ENCODE measurements around the gene METTL26. TPM values are rescaled to one million over a fixed set of nuclear protein-coding genes. Genes with fewer than 3 reads are reported as not detected.

The METTL26 gene
- total RNA-seq, 1 experiment from 2014 or later, result 438 TPM

DNA sequence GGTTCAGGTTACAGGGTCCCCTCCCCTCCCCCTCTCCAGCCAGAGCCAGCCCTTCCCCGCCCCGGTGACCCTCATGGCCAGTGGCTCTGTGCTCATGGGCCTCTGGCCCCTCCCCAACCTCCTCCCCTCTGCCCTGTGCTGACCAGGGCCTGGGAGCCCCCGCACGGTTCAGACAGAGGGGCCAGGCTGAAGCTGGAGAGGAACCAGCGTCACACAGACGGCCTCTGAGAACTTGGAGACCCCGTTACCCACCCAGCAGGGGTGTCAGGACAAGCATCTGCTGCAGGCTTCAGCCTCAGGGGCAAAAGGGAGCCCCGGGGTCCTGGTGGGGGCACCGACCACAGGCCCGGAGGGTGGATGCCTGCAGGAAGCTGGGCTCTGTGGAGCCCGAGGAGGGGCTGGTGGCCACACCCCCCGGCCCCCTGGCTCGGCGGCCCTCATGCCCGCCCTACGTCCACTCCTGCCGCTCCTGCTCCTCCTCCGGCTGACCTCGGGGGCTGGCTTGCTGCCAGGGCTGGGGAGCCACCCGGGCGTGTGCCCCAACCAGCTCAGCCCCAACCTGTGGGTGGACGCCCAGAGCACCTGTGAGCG is 5.2 kb downstream of the METTL26 start, which contains the start of gene WFIKKN1:
Gene WFIKKN1, plus strand, starts transcription at position 171 of the 591 bp plus-strand sequence. Its CDS starts 269 bp downstream, at position 440.
- DNase-seq (ENCODE audit: low read depth), result no peak
- in situ Hi-C loops (cut with HindIII; ENCODE audit: low pct_unique_long_range_greater_than_20kb, low sequenced_read_pairs), result no loop called here

DNA sequence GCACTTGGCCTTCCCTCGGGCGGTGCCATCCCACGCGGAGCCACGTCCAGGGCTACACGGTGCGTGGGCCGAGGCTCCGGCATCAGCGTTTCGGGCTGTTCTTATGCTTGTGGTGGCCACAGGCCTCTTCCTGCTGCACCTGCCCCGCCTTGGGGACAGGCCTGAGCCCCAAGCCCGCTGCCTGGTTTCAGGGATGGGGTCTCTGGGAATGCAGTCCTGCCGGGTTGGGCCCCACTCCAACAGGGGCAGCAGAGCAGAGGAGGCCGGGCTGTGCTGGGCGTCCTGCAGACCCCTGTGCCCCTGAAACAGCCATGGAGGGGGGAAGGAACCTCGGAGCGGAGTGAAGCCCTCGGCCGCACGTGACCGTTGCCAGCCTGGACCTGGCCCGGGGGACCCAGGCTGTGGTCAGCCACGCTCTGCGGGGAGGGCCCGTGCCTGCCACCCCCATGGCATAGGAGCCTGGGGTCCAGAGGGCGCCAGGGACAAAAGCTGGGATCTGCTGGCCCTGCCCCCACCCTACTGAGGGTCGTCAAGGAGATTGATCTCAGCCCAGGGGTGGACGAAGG is 5.8 kb downstream of the METTL26 start:
- no peak for DNase-seq (ENCODE audit: low read depth)
- in situ Hi-C loops (cut with HindIII; ENCODE audit: low pct_unique_long_range_greater_than_20kb, low sequenced_read_pairs), result no loop called here

DNA sequence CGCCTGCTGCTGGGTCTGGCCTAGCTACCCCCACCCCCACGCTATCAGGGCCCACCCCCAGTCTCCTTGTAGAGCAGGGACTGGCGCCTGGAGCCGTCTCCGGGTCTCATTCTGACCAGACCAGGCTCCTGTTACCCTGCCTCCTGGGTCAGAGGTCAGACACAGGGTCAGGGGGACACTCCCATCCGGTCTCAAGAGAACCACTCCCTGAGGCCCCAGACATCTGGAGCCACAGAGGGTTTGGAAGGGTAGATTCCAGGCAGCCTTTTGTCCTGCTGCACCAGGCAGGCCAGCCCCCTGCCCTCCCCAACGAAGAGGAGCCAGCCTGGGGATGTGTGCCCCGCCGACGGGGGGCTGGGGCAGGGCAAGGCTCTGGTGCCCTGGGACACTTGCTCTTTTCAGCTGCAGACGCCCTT is 6.3 kb downstream of the METTL26 start:
- in situ Hi-C loops (cut with HindIII; ENCODE audit: low pct_unique_long_range_greater_than_20kb, low sequenced_read_pairs), result no loop called here
- no peak for DNase-seq (ENCODE audit: low read depth)

DNA sequence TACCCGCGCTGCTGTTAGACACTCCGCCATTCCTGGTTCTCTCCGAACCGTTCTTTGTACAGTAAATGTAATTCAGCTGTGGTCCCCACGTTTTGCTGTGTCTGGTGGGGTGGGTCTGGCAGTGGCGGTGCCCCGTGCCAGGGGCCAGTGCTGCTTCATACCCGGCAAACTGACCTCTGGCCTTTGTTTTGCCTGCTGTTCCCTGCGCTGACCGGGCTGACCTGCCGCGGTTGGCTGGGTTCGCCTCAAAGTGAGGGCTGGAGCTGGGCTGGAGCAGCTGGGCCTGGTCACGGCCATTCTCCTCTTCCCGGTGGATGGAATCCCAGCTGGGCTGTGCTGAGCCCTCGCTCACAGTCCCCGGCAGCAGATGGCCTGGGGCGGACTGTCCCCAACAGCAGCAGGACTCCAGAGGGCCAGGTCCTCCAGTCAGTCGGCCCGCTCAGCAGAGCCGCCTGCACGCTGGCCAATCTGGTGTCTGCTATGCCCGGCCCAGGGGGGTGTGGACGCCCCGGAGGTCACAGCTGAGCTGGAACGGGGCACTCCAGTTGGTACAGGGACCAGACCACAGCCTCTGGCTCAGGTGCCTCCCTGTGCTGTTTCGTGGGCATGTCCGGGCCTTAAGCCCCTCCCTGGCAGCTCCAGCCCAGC is 6.8 kb downstream of the METTL26 start:
- in situ Hi-C loops (cut with HindIII; ENCODE audit: low pct_unique_long_range_greater_than_20kb, low sequenced_read_pairs), result no loop called here

DNA sequence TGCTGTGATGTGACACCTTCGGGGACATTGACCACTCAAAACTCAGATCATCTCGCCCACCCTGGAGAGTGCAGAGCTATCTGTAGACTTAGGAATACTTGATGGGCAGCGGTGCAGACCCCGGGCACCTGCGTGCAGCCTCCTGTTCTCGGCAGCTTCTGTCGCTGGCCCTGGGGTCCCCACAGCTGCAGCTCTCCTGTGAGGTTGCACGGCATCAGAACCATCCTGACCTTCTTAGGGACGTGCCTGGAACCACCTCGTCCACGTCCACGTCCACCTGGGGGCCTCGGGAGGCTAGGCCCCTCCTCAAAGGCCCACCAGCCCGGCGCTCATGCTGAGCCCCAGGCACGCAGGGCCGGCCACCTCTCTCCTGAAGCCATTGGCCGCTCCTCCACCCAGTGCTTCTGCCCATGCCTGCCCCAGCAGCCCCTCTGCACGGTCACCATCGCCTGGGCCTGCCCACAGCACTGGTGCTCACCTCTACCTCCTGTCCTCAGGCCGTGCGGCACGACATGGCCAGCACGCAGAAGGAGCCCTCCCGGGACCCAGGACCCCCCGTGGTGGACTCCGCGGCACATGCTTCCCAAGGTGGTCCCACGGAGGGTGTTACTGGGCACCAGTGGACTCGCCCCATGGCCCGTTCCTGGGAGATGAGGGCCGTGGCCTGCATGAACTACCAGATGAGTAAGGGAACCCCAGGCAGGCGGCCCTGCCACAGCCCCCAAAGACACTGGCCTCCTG is 7.6 kb downstream of the METTL26 start:
- in situ Hi-C loops (cut with HindIII; ENCODE audit: low pct_unique_long_range_greater_than_20kb, low sequenced_read_pairs), result no loop called here
- no peak for DNase-seq (ENCODE audit: low read depth)

More for the DNA sequence above, 6.8 kb downstream of the METTL26 start:
- DNase-seq (ENCODE audit: low read depth), result no peak

DNA sequence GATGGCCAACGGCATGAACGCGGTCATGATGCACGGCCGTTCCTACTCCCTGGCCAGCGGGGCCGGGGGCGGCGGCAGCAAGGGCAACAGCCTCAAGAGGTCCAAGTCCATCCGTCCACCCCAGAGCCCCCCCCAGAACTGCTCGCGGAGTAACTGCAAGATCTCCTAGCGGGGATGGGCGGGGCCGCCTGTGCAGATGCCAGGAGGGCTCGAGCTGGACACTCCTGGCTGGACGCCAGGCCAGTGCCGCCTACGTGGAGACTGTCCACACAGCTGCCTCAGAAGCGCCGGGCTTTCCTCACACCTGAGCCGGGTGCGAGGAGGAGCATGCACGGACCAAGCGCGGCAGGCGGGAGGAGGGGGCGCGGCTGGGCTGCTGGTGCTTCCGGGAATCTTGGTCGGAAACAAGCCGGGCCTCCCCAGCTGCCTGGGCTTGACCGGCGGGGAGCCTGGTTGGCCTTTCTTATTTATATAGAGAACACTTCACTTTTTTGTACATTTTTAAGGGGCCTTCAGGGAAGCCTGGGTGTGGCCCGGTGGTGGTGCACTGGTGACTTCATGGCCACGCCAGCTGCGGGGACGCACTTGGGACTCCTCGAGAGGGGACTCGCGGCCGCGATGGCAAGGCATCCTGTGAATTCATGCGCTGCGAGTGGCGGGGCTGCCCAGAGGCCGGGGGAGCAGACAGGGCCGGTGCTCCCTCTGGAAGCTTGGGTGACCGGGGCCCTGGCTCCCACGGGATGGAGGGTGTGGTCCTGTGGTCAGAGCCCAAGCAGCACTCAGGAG is 8.5 kb downstream of the METTL26 start:
- peak; percentile 98 for DNase-seq (ENCODE audit: low read depth)
- in situ Hi-C loops (cut with HindIII; ENCODE audit: low pct_unique_long_range_greater_than_20kb, low sequenced_read_pairs), result no loop called here

DNA sequence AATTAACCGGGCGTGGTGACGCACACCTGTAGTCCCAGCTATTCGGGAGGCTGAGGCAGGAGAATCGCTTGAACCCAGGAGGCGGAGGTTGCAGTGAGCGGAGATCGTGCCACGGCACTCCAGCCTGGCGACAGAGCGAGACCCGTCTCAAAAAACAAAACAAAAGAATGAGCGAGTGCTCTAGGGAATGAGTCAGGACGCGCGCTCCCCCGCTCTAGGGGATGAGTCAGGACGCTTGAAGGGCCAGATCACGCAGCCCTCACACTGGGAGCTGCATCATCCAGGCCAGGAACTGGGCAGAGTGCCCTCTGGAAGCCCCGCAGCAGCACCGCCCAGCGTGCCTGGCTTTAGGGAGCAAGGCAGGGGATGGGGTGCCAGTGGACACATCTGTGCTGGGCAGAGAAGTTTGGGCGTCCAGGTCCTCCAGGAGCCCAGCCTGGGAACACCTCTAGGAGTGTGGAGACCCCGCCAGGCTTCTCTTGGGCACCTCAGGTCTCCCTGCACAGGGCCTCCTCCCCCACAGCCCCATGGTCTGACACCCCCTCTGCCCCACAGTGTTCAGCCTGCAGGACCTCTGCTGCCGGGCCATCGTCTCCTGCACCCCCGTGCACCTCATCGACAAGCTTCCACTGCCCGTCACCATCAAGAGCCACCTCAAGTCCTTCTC is 9.2 kb downstream of the METTL26 start:
- peak; percentile 97 for DNase-seq (ENCODE audit: low read depth)
- in situ Hi-C loops (cut with HindIII; ENCODE audit: low pct_unique_long_range_greater_than_20kb, low sequenced_read_pairs), result no loop called here

DNA sequence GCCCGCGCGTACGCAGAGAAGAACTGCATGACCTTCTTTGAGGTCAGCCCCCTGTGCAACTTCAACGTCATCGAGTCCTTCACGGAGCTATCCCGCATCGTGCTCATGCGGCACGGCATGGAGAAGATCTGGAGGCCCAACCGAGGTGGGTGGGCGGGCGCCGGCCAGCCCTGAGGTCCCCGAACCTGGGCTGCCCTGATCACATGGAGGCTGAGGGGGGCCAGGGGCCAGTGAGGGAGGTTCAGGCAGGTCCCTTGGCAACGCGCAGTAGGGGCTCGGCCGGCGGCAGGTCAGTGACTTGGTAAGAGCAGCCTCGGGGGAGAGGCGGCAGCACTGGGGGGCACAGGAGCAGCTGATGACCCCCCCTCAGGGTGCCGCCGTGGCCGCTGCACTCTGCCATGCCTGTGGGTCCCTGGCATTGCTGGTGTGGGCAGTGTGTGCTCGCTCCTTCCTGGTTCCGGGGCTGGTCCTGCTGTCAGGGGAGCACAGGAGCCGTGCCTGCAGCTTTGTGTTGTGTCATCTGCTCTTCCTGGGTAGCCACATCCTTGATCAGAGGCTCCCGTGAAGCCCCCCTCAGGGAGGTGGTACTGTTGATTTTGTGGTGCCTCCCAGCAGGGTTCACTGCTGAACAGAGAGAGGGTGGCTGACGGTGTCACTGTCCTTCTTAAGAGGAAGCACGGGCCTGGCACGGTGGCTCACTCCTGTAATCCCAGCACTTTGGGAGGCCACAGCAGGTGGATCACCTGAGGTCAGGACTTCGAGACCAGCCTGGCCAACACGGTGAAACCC is 9.9 kb downstream of the METTL26 start:
- in situ Hi-C loops (cut with HindIII; ENCODE audit: low pct_unique_long_range_greater_than_20kb, low sequenced_read_pairs), result no loop called here
- DNase-seq (ENCODE audit: low read depth), result no peak

DNA sequence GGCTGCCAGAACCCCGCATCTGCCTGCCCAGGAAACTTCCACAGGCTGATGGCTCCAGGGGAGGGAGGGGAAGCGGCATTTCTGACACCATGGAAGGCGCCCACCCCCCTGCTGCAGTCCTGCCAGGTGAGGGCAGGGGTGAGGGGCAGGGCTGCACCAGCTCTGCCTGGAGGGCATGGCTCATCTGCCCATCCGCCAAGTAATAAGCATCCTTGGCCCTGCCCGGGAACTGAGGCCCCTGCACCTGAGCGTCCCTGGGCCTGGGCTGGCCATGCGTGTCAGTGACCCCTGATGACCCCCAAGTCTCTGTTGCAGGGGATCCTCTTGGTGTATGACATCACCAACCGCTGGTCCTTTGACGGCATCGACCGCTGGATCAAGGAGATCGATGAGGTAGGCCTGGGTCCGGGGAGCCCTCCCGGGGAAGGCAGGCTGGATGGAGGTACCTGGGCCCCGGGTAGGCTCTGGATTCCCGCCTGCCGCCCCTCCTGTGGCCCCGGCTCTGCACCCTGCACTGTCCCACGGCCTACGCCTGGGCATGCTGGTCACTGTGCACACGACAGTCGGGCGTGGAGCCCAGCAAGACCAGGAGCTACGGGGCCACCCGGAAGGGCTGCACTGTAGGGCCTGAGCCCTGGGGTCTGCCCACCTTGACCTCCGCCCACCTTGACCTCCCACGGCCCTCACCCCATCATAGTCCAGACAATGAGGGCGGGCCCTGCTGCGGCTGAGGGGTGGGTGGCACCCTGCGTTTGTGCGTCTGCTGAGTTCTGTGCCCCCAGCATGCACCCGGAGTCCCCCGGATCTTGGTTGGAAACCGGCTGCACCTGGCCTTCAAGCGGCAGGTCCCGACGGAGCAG is 10.8 kb downstream of the METTL26 start:
- in situ Hi-C loops (cut with HindIII; ENCODE audit: low pct_unique_long_range_greater_than_20kb, low sequenced_read_pairs), result no loop called here
- no peak for DNase-seq (ENCODE audit: low read depth)

DNA sequence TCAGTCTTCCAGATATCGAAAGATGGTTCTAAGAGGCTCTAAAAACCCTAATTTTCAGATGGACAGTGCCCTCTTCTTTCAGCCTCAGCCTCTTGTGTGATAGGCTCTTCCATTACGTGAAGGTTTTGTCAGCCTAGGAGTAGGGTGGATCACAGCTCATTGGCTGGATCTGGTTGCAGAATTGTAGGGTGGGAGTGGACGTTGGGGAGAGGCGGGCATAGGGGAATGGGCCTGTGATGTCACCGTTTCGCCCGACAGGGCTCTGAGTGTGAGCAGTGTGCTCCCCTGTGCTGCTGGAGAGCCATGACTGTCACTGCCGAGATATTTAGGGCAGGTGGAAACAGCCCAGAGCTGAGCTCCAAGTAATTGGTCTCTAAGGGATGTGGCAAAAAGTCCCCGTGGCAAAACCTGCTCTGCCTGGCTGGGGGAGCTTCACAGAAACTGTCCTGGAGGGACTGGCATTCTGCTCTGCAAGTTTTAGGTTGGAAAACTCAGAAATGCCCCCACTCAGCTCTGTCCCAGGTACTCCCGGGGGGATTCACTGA is 11.5 kb downstream of the METTL26 start:
- in situ Hi-C loops (cut with HindIII; ENCODE audit: low pct_unique_long_range_greater_than_20kb, low sequenced_read_pairs), result no loop called here

DNA sequence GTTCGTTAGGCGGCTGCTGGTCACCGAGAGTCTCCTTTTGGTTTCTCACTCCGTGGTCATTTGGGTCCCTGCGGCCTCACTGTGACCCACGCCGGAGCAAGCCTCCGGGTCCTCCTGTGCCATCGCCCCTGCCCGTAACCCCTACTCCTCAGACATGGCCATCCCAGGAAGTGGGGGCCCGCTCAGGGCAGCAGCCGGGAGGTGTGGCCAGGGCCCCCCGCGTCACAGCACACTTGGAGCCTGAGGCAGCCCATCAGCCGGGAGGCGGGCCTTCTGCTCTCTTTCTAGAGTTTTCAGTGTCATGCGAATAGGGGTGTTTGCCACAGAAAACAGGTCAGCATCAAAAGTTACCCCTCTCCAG is 13.2 kb downstream of the METTL26 start:
- in situ Hi-C loops (cut with HindIII; ENCODE audit: low pct_unique_long_range_greater_than_20kb, low sequenced_read_pairs), result no loop called here

More for the DNA sequence above, 11.5 kb downstream of the METTL26 start:
- no peak for DNase-seq (ENCODE audit: low read depth)

DNA sequence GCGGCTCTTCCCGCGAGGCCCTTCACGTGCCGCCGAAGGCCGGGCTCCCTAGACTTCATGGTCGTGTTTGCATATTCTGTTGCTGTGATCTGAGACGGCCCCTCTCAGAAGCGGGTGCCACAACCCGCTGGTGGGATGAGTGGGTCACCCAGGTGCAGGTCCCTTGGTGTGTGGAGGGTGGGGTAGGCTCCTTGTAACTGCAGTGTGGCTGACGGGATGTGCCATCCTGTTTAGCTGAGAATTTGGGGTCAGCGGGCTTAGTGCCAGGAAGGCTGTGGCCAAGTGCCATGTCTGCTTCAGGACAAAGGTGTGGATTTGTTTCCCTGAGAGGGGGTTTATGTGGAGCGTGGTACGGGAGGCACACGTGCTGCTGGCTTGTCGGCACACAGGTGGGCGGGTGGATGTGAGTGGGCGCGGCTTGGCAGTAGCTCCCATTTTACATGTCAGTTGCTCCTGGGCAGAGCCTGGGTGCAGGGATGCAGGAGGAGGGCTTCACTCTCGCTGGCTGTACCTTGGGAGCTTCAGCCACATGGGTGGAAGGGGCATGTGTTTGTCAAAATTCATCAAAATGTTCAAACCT is 14.5 kb downstream of the METTL26 start:
- DNase-seq (ENCODE audit: low read depth), result no peak
- in situ Hi-C loops (cut with HindIII; ENCODE audit: low pct_unique_long_range_greater_than_20kb, low sequenced_read_pairs), result no loop called here

More for the DNA sequence above, 13.2 kb downstream of the METTL26 start:
- DNase-seq (ENCODE audit: low read depth), result no peak

DNA sequence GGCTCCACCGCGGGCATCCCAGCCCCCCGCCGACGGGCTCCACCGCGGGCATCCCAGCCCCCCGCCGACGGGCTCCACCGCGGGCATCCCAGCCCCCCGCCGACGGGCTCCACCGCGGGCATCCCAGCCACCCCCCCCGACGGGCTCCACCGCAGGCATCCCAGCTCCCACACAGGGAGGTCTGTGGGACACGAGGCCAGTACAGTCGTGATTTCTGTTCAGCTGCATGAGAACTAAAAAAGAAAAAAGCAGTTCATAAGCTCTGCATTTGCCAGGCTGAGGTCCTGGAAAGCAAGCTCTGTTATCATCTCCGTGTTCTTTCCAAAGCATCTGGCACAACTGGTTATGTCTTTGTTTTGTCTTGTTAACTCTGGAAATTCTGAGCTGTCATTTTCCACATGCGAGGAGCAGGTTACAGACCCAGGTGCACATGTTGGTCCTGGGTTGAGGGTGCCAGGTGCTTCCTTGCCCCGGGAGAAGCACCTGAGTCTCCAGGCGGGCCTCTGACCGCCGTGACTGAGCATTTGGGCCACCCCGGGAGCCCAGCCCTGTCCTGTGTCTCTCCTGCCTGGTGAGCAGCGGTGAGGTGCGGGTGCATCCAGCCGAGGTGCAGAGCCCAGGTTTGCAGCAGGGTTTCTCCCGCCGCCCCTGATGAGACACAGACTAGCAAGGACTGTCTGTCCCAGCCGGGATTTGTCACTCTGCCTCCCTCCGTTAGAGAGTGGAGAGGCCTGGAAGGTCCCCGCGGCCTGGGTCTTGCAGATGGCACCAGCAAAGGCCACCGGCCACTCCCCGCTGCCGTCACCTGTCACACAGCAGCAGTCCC is 15.2 kb downstream of the METTL26 start:
- no peak for DNase-seq (ENCODE audit: low read depth)
- in situ Hi-C loops (cut with HindIII; ENCODE audit: low pct_unique_long_range_greater_than_20kb, low sequenced_read_pairs), result no loop called here

DNA sequence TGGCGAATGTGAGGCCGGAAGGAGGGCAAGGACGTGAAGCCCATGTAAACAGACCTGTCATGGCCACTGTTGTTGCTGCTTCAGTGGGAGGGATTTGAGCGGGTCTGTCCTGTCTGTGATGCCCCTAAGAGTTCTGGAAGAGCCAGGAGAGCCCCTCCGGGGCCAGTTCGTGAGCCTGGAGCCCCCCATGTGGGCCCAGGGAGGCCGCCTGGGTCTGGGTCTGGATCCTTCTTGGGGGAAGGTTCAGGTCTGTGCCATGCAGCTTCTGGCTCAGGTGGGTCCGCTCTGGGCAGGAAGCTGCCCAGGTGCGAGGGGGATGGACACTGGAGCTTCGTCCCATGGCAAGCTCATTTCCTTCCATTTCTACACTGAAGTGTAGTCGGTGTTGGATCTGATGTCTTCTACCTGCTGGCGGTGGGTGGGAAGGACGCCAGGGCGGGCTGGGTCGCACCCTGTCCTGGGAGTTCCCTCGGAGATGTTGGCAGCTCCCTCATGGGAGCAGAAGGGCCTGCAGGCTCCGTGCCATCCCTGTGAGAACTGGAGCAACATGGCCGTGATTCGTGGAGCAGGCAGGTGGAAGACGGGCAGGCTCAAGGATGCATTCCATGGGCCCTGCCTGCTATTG is 16.5 kb downstream of the METTL26 start:
- in situ Hi-C loops (cut with HindIII; ENCODE audit: low pct_unique_long_range_greater_than_20kb, low sequenced_read_pairs), result no loop called here
- DNase-seq (ENCODE audit: low read depth), result no peak

DNA sequence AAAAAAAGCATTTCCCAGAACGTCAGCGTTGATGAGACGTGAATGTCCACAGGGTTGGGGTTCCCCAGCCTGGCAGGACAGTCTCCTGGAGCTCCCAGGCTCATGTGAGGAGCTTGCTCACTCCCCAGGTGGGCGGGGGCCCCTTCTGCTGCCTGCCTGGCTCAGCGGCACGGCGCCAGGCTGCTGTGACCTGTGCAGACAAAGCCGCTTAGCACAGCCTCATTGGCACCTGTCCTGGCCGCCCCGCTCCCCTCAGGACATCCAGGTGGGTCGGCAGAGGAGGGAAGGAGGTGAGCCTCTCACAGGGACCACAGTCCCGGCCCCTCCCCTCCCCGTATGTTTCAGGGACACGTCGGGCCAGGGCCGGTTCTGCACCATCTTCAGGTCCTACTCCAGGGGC is 18.2 kb downstream of the METTL26 start:
- in situ Hi-C loops (cut with HindIII; ENCODE audit: low pct_unique_long_range_greater_than_20kb, low sequenced_read_pairs), result no loop called here
- DNase-seq (ENCODE audit: low read depth), result no peak
